ENCODE data around the gene HBEGF.

The HBEGF gene

DNA sequence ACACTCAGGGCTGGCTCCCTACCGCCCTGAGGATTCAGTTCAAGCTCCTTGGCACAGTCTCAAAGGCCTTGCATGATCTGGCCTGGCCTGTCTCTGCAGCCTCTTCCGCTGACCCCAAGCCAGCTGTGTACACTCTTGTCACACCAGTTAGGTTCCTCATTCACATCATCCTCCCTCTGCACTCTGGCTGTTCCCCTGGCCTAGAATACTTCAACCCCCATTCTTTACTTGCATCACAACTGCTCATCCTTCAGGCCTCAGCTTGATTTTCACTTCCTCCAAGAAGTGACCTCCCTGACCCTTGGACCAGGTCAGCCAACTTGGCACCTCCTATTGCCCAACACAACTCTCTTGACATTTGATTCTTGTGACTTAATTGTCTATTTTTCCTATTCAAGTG, 24.6 kb downstream of the HBEGF start:
- Histone ChIP-seq H3K9me3 (no peaks in the 10 kb centered on the region), H3K36me3 (replicated peaks) (no peaks in the 10 kb centered on the region), H3K4me1 (no peaks in the 10 kb centered on the region), H3K4me3 (no peak overlapping the region), H3K27me3 (ENCODE audit: low read depth) (no peaks in the 10 kb centered on the region)
- in situ Hi-C loops (cut with MboI; ENCODE audit: low sequenced_read_pairs) = no loop called here
- DNase-seq (ENCODE audit: low spot score in 2 of 2) = no peak

DNA sequence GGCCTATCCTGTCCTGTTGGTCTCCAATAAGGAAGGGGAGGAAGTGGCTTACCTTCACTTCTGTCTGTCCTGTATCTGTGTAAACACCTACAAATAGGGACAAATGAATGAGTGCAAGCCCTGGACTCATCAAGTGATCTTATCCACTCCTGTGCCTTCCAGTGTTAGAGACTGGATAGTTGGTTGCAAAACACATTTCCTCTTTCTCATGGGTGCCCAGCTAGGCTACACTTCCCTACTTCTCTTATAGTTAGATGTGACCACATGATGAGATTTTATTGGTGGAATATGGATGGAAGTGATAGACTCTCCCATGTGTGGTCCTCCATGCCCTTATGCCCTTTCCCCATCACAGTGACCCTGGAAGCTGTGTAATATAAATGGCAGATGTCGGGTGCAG, 26.6 kb downstream of the HBEGF start:
- Histone ChIP-seq H3K4me1 (no peaks in the 10 kb centered on the region), H3K4me3 (no peak overlapping the region), H3K27me3 (ENCODE audit: low read depth) (no peaks in the 10 kb centered on the region), H3K9me3 (no peaks in the 10 kb centered on the region), H3K36me3 (replicated peaks) (no peaks in the 10 kb centered on the region)
- no peak for DNase-seq (ENCODE audit: low spot score in 2 of 2)
- in situ Hi-C loops (cut with MboI; ENCODE audit: low sequenced_read_pairs) = no loop called here

DNA sequence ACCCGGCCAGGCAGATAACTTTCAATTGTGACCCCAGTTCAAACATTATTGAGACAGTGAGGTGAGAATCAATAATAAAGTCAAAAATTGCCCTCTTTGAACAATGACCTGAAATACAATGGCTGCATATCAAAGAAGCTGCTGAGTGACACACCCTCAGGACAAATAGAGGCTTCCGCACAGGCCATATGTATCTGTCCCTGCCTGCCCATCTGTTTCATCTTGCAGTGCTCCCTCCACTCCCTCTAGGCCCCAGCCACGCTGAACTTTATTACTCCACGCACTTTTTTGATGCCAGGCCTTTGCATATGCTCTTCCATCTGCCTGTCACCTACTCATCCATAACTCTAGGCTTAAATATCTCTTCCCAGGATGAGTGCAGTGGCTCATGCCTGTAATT, 27.6 kb downstream of the HBEGF start:
- H3K36me3 ChIP-seq (replicated peaks) = no peaks in the 10 kb centered on the region
- DNase-seq (ENCODE audit: low spot score in 2 of 2) = no peak
- in situ Hi-C loops (cut with MboI; ENCODE audit: low sequenced_read_pairs) = no loop called here
- no peaks in the 10 kb centered on the region for H3K27me3 ChIP-seq (ENCODE audit: low read depth)
- H3K4me3 ChIP-seq = no peak overlapping the region
- H3K4me1 ChIP-seq = no peaks in the 10 kb centered on the region
- no peaks in the 10 kb centered on the region for H3K9me3 ChIP-seq

DNA sequence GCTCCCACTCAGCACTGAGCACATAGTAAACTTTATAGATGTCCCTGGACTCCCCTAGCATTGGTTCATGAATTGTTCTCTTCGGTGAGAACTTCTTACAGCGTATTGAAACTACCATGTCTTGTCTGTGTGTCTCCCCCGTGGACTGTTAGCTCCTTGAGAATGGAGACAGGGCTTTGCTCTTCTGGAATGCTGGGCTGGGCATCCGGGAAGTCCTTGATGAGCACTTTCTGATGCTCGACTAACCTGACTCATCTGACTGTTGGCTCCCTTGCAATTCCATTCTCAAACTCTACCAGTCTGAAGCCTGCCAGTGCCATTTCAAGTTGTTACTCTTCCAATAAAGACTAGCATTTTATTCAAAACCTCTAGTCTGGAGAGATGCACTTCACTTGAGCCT, 28.5 kb downstream of the HBEGF start:
- Histone ChIP-seq H3K36me3 (replicated peaks) (no peaks in the 10 kb centered on the region), H3K27me3 (ENCODE audit: low read depth) (no peaks in the 10 kb centered on the region), H3K4me3 (no peak overlapping the region), H3K4me1 (no peaks in the 10 kb centered on the region), H3K9me3 (no peaks in the 10 kb centered on the region)
- in situ Hi-C loops (cut with MboI; ENCODE audit: low sequenced_read_pairs) = no loop called here
- DNase-seq (ENCODE audit: low spot score in 2 of 2) = no peak

DNA sequence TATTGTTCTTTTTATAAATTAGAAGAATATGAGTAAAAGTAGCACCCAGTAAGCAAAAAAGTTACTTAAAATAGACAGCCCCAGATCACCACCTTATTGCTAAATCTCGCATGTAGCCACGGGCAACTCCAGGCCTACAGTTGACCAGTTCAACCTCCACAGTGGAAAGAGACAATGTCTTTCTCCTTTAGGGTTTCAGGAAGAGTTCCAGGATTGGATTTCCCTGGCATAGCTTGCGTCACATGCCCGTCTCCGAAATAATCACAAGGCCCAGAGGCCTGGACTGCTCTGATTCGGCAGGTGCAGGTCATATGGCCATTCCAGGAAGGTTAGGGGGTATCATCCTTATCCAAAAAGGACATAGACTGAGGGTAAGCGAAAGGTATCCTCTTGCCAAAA, 33.6 kb downstream of the HBEGF start:
- no peaks in the 10 kb centered on the region for H3K9me3 ChIP-seq
- H3K36me3 ChIP-seq (replicated peaks) = no peaks in the 10 kb centered on the region
- H3K27me3 ChIP-seq (ENCODE audit: low read depth) = no peaks in the 10 kb centered on the region
- no peak for DNase-seq (ENCODE audit: low spot score in 2 of 2)
- in situ Hi-C loops (cut with MboI; ENCODE audit: low sequenced_read_pairs) = no loop called here
- no peaks in the 10 kb centered on the region for H3K4me1 ChIP-seq
- H3K4me3 ChIP-seq = no peak overlapping the region

DNA sequence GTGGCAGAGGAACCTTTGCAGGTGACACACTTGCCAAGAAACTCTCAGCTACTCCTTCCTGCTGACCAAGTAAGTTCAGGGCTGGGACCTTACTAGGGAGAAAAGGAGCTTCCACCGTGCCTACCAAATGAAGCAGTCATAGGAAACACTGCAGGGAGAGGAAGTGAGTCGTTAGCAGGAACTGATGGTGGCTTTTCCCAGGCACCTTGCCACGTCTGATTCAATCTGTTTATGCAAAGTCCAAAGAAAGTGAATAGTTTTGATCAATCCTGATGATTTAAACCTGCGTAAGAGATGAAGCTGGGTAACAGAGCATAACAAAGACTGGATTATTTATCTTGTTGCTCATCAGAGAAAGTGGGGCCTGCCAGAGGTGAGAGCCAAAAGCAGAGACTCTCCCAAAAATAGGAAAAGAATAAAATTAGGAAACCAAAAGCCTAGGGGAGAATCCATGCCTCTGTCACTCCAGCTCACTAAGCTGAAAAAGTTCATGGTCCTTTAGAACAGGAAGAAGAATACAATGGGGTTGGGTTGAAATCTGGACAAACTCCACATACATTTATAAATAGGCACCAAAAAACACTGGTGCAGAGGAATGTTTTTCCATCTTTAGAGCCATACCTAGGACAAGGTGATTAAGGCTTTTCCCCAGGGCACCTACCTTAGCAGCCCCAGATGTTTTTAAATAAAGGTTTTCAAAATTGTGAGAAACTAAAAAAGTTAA, 34.2 kb downstream of the HBEGF start:
- no peaks in the 10 kb centered on the region for H3K36me3 ChIP-seq (replicated peaks)
- H3K9me3 ChIP-seq = no peaks in the 10 kb centered on the region
- no peak for DNase-seq (ENCODE audit: low spot score in 2 of 2)
- in situ Hi-C loops (cut with MboI; ENCODE audit: low sequenced_read_pairs) = no loop called here
- no peaks in the 10 kb centered on the region for H3K4me1 ChIP-seq
- H3K4me3 ChIP-seq = no peak overlapping the region
- H3K27me3 ChIP-seq (ENCODE audit: low read depth) = no peaks in the 10 kb centered on the region

DNA sequence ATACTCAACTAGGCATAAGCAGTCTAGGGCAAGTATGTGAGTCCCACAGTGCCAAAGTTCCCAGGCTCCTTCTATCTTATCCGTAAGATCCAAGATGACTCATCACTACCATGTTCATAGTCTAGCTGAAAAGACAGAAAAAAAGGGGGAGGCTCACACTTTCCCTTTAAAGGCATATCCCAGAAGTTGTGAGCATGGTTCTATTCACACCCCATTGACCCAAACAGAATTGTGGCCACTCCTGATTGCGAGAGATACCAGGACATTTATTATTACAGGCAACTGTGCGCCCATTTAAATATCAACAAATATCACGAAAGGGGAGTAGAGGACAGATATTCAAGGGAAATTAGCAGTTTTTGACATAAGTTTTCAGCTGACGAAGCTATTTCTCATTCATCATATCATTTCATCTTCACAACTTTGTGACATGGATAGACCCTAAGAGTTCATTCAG, 35.4 kb downstream of the HBEGF start:
- Histone ChIP-seq H3K9me3 (no peaks in the 10 kb centered on the region), H3K27me3 (ENCODE audit: low read depth) (no peaks in the 10 kb centered on the region), H3K36me3 (replicated peaks) (no peaks in the 10 kb centered on the region), H3K4me3 (no peak overlapping the region), H3K4me1 (no peaks in the 10 kb centered on the region)
- in situ Hi-C loops (cut with MboI; ENCODE audit: low sequenced_read_pairs) = no loop called here
- no peak for DNase-seq (ENCODE audit: low spot score in 2 of 2)

DNA sequence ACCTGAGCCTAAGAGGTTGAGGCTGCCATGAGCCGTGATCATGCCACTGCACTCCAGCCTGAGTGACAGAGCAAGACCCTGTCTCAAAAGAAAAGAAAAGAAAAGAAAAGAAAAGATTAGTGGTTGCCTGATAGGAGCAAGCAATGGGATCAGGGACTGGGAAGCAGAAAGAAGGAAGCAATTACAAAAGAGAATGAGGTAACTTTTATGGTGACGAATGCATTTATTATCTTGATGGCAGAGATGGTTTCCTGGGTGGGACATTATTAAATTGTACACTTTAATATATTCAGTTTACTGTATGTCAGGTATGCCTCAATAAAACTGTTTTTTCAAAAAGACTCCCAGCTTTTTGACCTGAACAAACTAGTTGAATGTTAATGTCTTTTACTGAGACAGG, 36.0 kb downstream of the HBEGF start:
- H3K4me3 ChIP-seq = no peak overlapping the region
- no peaks in the 10 kb centered on the region for H3K9me3 ChIP-seq
- no peaks in the 10 kb centered on the region for H3K36me3 ChIP-seq (replicated peaks)
- DNase-seq (ENCODE audit: low spot score in 2 of 2) = no peak
- no peaks in the 10 kb centered on the region for H3K4me1 ChIP-seq
- no peaks in the 10 kb centered on the region for H3K27me3 ChIP-seq (ENCODE audit: low read depth)
- in situ Hi-C loops (cut with MboI; ENCODE audit: low sequenced_read_pairs) = no loop called here

DNA sequence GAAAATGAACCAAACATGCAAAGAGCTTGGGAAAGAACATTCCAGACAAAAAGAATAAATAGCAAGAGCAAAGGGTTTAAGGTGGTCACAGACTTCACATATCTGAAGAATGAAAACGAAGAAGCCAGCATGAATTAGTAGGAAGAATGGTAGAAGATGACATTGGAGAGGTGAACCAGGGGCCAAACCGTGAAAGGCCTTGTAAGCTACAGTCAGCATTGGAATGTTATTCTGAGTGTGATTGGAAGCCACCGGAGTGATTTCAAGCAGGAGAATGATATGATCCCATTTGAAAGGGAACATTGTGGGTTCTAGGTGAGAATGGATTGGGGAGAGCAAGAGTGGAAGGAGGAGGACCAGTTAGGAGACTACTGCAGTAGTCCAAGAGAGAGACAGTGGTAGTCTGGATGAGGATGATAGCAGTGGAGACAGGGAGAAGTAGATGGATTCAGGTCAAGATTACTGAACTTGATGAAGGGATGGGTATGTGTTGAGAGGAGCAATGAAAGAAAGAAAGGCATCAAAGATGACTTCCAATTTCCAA, 36.6 kb downstream of the HBEGF start:
- H3K4me3 ChIP-seq = no peak overlapping the region
- DNase-seq (ENCODE audit: low spot score in 2 of 2) = no peak
- in situ Hi-C loops (cut with MboI; ENCODE audit: low sequenced_read_pairs) = no loop called here
- H3K27me3 ChIP-seq (ENCODE audit: low read depth) = no peaks in the 10 kb centered on the region
- H3K36me3 ChIP-seq (replicated peaks) = no peaks in the 10 kb centered on the region
- no peaks in the 10 kb centered on the region for H3K4me1 ChIP-seq
- no peaks in the 10 kb centered on the region for H3K9me3 ChIP-seq

DNA sequence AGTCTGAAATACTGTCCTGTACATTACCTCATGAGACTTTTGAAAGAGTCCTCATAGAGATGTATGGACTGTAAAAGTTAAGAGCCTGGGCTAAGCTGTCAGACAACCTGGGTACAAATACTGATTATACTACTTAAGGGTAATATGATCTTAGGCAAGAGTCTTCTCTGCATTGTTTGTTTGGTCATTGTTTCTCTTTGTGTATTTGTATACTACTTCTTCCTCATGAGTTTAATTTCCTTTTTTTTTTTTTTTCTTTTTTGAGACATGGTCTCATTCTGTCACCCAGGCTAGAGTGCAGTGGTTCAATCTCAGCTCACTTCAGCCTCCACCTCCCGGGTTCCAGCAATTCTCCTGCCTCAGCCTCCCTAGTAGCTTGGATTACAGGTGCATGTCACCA, 40.9 kb downstream of the HBEGF start:
- in situ Hi-C loops (cut with MboI; ENCODE audit: low sequenced_read_pairs) = no loop called here
- Histone ChIP-seq H3K27me3 (ENCODE audit: low read depth) (no peaks in the 10 kb centered on the region), H3K9me3 (no peaks in the 10 kb centered on the region), H3K36me3 (replicated peaks) (no peaks in the 10 kb centered on the region), H3K4me3 (no peak overlapping the region), H3K4me1 (peaks cover 7% of the 10 kb centered on the region)
- DNase-seq (ENCODE audit: low spot score in 2 of 2) = no peak

DNA sequence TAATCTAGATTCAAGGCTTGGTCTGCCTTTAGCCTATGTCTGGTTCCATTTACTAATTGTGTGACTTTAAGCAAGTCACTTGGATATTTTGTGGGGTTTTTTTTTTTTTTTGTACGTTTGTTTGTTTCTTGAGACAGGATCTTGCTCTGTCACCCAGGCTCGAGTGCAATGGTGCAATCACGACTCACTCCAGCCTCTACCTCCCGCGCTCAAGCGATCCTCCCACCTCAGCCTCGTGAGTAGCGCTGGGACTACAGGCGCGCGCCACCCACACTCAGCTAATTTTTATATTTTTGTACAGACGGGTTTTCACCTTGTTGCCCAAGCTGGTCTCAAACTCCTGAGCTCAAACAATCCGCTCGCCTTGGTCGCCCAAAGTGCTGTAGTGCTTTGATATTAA, 42.4 kb downstream of the HBEGF start:
- Histone ChIP-seq H3K27me3 (ENCODE audit: low read depth) (no peaks in the 10 kb centered on the region), H3K9me3 (no peaks in the 10 kb centered on the region), H3K36me3 (replicated peaks) (no peaks in the 10 kb centered on the region), H3K4me1 (peaks cover 7% of the 10 kb centered on the region), H3K4me3 (no peak overlapping the region)
- in situ Hi-C loops (cut with MboI; ENCODE audit: low sequenced_read_pairs) = no loop called here
- no peak for DNase-seq (ENCODE audit: low spot score in 2 of 2)

DNA sequence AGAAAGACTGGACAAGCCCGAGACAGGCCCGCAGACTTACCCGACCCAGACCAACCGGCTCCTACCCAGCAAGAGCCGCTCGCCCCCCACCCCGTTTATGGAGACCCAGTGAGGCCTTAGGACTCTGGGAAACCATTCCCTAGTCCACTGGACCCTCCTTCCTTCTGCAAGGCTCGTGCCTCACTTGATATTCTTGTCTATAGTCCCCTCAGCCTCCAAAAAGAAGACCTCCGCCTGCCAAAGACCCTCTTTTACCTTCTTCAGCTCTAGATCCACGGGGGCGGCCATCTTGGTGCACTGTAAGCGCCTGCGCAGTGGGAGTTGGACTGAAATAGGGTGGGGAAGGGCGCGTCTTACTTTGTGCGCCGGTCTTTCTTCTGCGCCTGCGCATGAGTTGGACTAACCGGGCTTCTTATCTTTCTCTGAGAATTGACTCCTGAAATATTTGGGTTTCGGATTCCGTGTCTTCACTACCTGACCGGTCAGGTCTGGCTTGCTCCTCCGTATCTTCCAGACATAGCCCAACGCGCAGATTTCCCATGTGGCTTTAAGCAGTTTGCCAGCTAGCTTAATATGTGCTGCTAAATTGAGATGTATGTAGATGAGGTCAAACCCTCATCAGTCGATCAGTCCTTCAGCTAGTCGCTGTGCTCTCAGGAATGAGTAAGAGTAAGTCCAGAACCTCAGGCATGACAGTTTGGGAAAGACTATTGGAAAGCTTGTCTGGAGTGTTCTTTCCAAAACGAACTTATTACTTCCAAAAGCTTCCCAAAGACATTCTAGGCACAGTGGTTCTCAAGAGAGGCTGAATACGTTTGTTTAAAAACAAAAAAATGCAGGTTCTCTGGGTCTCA, 43.4 kb downstream of the HBEGF start, which contains the start of gene PFDN1:
Gene PFDN1 (minus strand): TSS at position 316 of the 854 bp plus-strand sequence. CDS start 28 bp downstream, at position 288.
- in situ Hi-C loops (cut with MboI; ENCODE audit: low sequenced_read_pairs) = no loop called here
- Histone ChIP-seq H3K4me1 (peaks cover 12% of the 10 kb centered on the region), H3K36me3 (replicated peaks) (no peaks in the 10 kb centered on the region), H3K27me3 (ENCODE audit: low read depth) (no peaks in the 10 kb centered on the region), H3K9me3 (no peaks in the 10 kb centered on the region), H3K4me3 (peak within 1 kb of the TSS; percentile 72)
- DNase-seq (ENCODE audit: low spot score in 2 of 2) = peak; percentile 95

DNA sequence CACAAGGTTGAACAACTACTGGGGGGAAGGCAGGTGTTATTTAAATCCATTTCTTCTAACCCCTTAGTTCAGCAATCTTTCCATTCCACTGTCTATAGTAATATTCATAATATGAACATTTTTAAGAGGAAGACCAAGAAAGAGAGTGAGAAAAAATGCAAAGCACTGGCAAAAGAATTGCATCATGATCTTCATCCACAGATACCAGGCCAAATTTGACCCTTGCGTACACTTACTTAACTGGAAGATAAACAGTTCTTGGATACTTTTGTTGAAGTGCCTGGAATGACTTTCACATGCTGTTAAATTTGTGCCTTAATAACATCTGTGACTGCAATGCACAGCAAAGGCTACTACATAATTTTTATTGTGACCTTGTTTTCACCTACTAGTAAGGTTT, 45.3 kb downstream of the HBEGF start:
- no peak for DNase-seq (ENCODE audit: low spot score in 2 of 2)
- Histone ChIP-seq H3K36me3 (replicated peaks) (no peaks in the 10 kb centered on the region), H3K9me3 (no peaks in the 10 kb centered on the region), H3K4me3 (no peak overlapping the region), H3K27me3 (ENCODE audit: low read depth) (no peaks in the 10 kb centered on the region), H3K4me1 (peaks cover 30% of the 10 kb centered on the region)
- in situ Hi-C loops (cut with MboI; ENCODE audit: low sequenced_read_pairs) = no loop called here

DNA sequence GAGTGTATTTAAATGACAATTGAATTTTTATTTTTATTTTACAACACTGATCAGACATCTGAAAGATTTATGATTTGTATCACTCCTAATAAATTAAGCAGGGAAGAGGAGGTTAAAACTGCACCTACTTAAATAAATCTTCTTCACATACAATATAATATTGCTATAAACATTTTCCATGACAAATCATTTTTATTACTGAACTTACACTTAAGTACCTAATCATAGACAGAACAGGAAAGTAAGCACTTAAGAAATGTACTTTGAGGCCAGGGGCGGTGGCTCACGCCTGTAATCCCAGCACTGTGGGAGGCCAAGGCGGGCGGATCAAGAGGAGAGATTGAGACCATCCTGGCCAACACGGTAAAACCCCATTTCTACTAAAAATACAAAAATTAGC, 47.3 kb downstream of the HBEGF start:
- H3K4me3 ChIP-seq = no peak overlapping the region
- H3K4me1 ChIP-seq = peaks cover 46% of the 10 kb centered on the region
- in situ Hi-C loops (cut with MboI; ENCODE audit: low sequenced_read_pairs) = no loop called here

More for the DNA sequence above, 47.3 kb downstream of the HBEGF start:
- H3K27me3 ChIP-seq (ENCODE audit: low read depth) = no peaks in the 10 kb centered on the region
- no peaks in the 10 kb centered on the region for H3K9me3 ChIP-seq
- no peaks in the 10 kb centered on the region for H3K36me3 ChIP-seq (replicated peaks)
- DNase-seq (ENCODE audit: low spot score in 2 of 2) = no peak
